Upper lobe of left lung (tissue), 6 donors: ENCODE results near the gene GPRC6A. TPM values are rescaled to one million over a fixed set of nuclear protein-coding genes. Genes with fewer than 3 reads are reported as not detected.

Experiments used
- ATAC-seq, 2 donors: fragments of 200-7000 bp; cut with Tn5 transposase; one replicate each; pipeline ENCODE4 v1.9.1; 2022; ENCODE audit warnings: mild to moderate bottlenecking in 2 of 2, moderate library complexity in 2 of 2; ENCODE audit not compliant: low FRiP score in 2 of 2
- DNase-seq, 2 donors: peaks; one replicate each; pipeline ENCODE4 v3.0.0-alpha.2; 2019 to 2020
- H3K27ac ChIP-seq, 4 donors: fragments of 200-600 bp; sonication (generic); one replicate each; pipeline ENCODE4 v1.5.1; 2016 to 2019
- H3K27me3 ChIP-seq, 4 donors: fragments of 200-600 bp; sonication (generic); one replicate each; pipeline ENCODE4 v1.5.1; 2017 to 2019
- H3K36me3 ChIP-seq, 4 donors: fragments of 200-600 bp; sonication (generic); one replicate each; pipeline ENCODE4 v1.5.1; 2016 to 2019
- H3K4me1 ChIP-seq, 4 donors: fragments of 200-600 bp; sonication (generic); one replicate each; pipeline ENCODE4 v1.5.1; 2018 to 2019
- H3K4me3 ChIP-seq, 4 donors: fragments of 200-600 bp; sonication (generic); one replicate each; pipeline ENCODE4 v1.5.1; 2017 to 2019; ENCODE audit warnings: mild to moderate bottlenecking in 2 of 4, moderate library complexity in 1 of 4
- H3K9me3 ChIP-seq, 4 donors: fragments of 200-600 bp; sonication (generic); one replicate each; pipeline ENCODE4 v1.5.1; 2018 to 2019
- EP300 ChIP-seq, 4 donors: sonication (generic); formaldehyde crosslinking; IDR thresholded peaks; one replicate each; pipeline ENCODE4 v1.5.1; 2017; ENCODE audit warnings: antibody characterized with exemption in 4 of 4, control low read depth in 2 of 4
- POLR2A ChIP-seq, 4 donors: fragments of 450-650 bp; IDR thresholded peaks; one replicate each; pipeline ENCODE4 v1.5.1; 2016 to 2017; ENCODE audit warnings: antibody characterized with exemption in 4 of 4, mild to moderate bottlenecking in 2 of 4
- POLR2AphosphoS5 ChIP-seq, 2 donors: sonication (generic); formaldehyde crosslinking; IDR thresholded peaks; one replicate each; pipeline ENCODE4 v1.5.1; 2017; ENCODE audit warnings: antibody characterized with exemption in 2 of 2
- WGBS, 2 donors: methylation state at CpG; one replicate each; pipeline ENCODE4 v1.1.5; 2017 to 2018; 5-methylcytosine and 5-hydroxymethylcytosine counted together
- total RNA-seq, 6 donors: library from RNA; depleted of rRNA in 4 of 6; stranded (reverse); fragments of >200 nt in 4 of 6; gene quantifications; one replicate each; pipeline versions ENCODE4 v1.1.0 to v1.2.1, GENCODE V29; 2016 to 2021
- TF ChIP-seq, protein P1 (sequence below), 6 experiments: fragments of 450-650 bp in 4 of 6; fragments of 200-600 bp in 2 of 6; sonication (generic) in 2 of 6; IDR thresholded peaks; one replicate each; pipeline ENCODE4 v1.5.1; 2016 to 2019; ENCODE audit warnings: antibody characterized with exemption in 6 of 6
- donor health status: DM: no; HTN: no; CAD: no; lungs with moderate emphysema.
- donor health status: DM: no; HTN: yes; CAD: no; lungs with severe emphysema.

GPRC6A gene
- total RNA-seq, 6 donors from 2014 or later, result not detected

DNA sequence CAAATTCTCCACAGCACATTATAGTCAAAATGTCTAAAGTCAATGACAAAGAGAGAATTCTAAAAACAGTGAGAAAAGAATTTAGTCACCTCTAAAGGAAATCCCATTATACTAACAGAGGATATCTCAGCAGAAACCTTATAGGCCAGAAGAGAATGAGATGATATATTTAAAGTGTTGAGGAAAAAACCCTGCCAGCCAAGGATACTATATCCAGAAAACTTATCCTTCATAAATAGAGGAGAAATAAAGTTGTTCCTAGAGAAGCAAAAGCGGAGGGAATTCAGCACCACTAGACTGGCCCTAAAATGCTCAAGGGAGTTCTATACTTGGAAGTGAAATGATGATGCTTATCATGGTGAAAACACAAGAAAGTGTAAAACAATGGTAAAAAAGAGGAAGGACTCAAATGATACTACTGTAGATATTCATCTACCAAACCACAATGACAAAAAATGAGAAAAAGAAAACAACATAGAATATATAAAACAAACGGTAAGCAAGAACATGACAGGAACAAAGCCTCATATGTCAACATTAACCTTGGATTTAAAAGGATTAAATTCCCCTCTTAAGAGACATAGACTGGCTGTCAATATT, 16.7 kb downstream of the GPRC6A start:
- H3K9me3 ChIP-seq, result peaks cover 0 to 9% (median 0%) of the 10 kb centered on the region in 4 donors
- no peak for DNase-seq
- WGBS, 2 donors, result 86 to 89% methylated on average over 2 of the region's 2 CpGs
- no peaks in the 10 kb centered on the region for H3K36me3 ChIP-seq
- ATAC-seq, result no peak
- H3K4me1 ChIP-seq, result no peaks in the 10 kb centered on the region
- no peak for TF ChIP-seq POLR2AphosphoS5 (IDR thresholded peaks at IDR 0.05)
- TF ChIP-seq POLR2A (IDR thresholded peaks at IDR 0.05), result no peak
- TF ChIP-seq, protein P1, sequence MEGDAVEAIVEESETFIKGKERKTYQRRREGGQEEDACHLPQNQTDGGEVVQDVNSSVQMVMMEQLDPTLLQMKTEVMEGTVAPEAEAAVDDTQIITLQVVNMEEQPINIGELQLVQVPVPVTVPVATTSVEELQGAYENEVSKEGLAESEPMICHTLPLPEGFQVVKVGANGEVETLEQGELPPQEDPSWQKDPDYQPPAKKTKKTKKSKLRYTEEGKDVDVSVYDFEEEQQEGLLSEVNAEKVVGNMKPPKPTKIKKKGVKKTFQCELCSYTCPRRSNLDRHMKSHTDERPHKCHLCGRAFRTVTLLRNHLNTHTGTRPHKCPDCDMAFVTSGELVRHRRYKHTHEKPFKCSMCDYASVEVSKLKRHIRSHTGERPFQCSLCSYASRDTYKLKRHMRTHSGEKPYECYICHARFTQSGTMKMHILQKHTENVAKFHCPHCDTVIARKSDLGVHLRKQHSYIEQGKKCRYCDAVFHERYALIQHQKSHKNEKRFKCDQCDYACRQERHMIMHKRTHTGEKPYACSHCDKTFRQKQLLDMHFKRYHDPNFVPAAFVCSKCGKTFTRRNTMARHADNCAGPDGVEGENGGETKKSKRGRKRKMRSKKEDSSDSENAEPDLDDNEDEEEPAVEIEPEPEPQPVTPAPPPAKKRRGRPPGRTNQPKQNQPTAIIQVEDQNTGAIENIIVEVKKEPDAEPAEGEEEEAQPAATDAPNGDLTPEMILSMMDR (IDR thresholded peaks at IDR 0.05), result no peak
- TF ChIP-seq EP300 (IDR thresholded peaks at IDR 0.05), result no peak
- H3K4me3 ChIP-seq, result no peak overlapping the region
- H3K27ac ChIP-seq, result no peak overlapping the region
- no peaks in the 10 kb centered on the region for H3K27me3 ChIP-seq

DNA sequence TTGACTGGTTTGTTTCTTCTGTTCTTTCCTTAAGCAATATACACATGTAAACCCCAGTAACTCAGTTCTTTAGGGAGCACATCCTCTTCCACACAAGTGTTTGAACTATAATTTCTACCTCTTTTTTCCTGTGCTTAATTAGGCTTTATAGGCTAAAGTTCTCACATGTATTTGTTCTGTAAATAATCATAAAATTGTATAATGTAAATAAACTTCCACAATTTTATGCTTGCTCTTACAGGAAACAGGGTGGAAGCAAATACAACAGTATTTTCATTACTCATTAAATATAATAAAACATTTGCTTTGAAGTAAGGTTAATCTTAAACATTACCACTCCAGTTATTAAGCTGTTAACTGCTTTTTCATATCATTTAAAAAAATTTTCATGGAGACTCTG, 26.9 kb downstream of the GPRC6A start:
- Histone ChIP-seq H3K9me3 (no peaks in the 10 kb centered on the region), H3K27me3 (no peaks in the 10 kb centered on the region), H3K36me3 (no peaks in the 10 kb centered on the region), H3K27ac (no peak overlapping the region), H3K4me3 (no peak overlapping the region), H3K4me1 (no peaks in the 10 kb centered on the region)
- ATAC-seq (no peak), DNase-seq (no peak)
- no peak for TF ChIP-seq POLR2A (IDR thresholded peaks at IDR 0.05)
- no peak for TF ChIP-seq POLR2AphosphoS5 (IDR thresholded peaks at IDR 0.05)
- TF ChIP-seq, protein P1 (IDR thresholded peaks at IDR 0.05), result no peak
- TF ChIP-seq EP300 (IDR thresholded peaks at IDR 0.05), result no peak

DNA sequence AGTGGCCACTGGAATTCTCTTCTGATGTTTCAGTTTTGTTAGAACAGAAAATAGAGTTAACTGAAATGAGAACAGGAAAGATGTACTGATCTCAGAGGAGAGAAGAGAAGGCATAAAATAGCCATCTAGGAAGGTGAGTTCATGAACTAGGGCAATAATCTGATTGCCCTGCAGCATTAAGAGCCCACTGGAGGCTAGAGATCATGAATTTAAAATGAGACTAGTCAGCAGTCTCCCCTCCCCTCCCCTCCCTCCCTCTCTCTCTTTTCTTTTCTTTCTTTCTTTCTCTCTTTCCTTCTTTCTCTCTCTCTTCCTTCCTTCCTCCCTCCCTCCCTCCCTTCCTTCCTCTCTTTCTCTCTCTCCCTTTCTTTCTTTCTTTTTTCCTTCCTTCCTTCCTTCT, 28.9 kb downstream of the GPRC6A start:
- ATAC-seq (no peak), DNase-seq (no peak)
- TF ChIP-seq POLR2AphosphoS5 (IDR thresholded peaks at IDR 0.05), result no peak
- TF ChIP-seq, protein P1 (IDR thresholded peaks at IDR 0.05), result no peak
- TF ChIP-seq POLR2A (IDR thresholded peaks at IDR 0.05), result no peak
- no peak for TF ChIP-seq EP300 (IDR thresholded peaks at IDR 0.05)
- Histone ChIP-seq H3K4me1 (no peaks in the 10 kb centered on the region), H3K9me3 (no peaks in the 10 kb centered on the region), H3K27me3 (no peaks in the 10 kb centered on the region), H3K36me3 (no peaks in the 10 kb centered on the region), H3K27ac (no peak overlapping the region), H3K4me3 (no peak overlapping the region)

GRCh38 chr6:116797585-116797984, 31.3 kb downstream of the GPRC6A start:
- TF ChIP-seq POLR2AphosphoS5 (IDR thresholded peaks at IDR 0.05) (no peak), EP300 (IDR thresholded peaks at IDR 0.05) (no peak), POLR2A (IDR thresholded peaks at IDR 0.05) (no peak)
- TF ChIP-seq, protein P1 (IDR thresholded peaks at IDR 0.05), result no peak
- no peak overlapping the region for H3K27ac ChIP-seq
- no peaks in the 10 kb centered on the region for H3K9me3 ChIP-seq
- H3K4me3 ChIP-seq, result no peak overlapping the region
- WGBS, 2 donors, result 59% methylated on average over 2 of the region's 2 CpGs
- no peaks in the 10 kb centered on the region for H3K4me1 ChIP-seq
- H3K36me3 ChIP-seq, result no peaks in the 10 kb centered on the region
- no peak for DNase-seq
- H3K27me3 ChIP-seq, result no peaks in the 10 kb centered on the region
- ATAC-seq, result no peak

GRCh38 chr6:116793224-116793623, 35.7 kb downstream of the GPRC6A start:
- Histone ChIP-seq H3K36me3 (no peaks in the 10 kb centered on the region), H3K27ac (no peak overlapping the region), H3K27me3 (no peaks in the 10 kb centered on the region), H3K4me1 (no peaks in the 10 kb centered on the region), H3K9me3 (no peaks in the 10 kb centered on the region), H3K4me3 (no peak overlapping the region)
- no peak for ATAC-seq
- no peak for DNase-seq
- TF ChIP-seq EP300 (IDR thresholded peaks at IDR 0.05), result no peak
- no peak for TF ChIP-seq POLR2AphosphoS5 (IDR thresholded peaks at IDR 0.05)
- TF ChIP-seq, protein P1 (IDR thresholded peaks at IDR 0.05), result no peak
- TF ChIP-seq POLR2A (IDR thresholded peaks at IDR 0.05), result no peak
- 81 to 90% methylated on average over 3 of the region's 3 CpGs for WGBS, 2 donors
